ENCODE data around the gene C1orf87.

The C1orf87 gene

DNA sequence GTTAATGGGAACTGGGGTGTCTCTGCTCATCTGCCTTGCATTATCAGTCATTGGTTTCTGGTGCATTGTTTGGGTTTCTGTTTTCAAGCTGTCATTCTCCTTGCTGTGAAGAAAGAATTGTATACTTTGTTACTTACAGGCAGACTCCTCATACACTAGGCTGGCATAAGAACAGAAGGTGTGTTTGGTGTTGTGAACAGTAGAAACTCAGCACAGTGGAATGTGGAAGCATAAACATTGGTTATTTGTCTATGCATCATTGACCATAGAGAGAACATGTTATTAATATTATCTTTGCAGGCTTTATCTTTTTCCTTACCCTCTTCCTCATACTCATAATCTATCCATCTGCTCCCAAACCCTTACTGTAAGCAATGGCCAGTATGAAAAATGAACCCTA lies 18.2 kb downstream of the C1orf87 start:
- DNase-seq: peak; percentile 27

DNA sequence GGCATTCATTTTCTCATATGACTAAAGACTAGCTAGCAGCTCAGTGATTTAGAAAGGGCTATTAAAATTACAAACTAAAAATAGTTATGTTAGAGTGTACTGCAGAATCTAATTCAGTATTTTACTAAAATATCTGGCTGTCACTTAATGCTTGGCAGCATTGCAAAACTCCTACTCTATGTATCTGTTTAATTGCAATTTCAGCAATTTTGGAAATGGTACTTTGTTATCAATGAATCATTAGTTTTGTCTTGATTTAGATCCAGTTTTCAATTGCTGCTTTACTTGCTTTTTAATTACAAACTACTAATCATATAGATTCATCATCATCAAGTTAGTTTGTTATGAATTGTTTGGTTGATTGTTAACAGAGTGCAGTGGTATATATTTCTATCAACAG lies 19.2 kb downstream of the C1orf87 start:
- no peak for DNase-seq

DNA sequence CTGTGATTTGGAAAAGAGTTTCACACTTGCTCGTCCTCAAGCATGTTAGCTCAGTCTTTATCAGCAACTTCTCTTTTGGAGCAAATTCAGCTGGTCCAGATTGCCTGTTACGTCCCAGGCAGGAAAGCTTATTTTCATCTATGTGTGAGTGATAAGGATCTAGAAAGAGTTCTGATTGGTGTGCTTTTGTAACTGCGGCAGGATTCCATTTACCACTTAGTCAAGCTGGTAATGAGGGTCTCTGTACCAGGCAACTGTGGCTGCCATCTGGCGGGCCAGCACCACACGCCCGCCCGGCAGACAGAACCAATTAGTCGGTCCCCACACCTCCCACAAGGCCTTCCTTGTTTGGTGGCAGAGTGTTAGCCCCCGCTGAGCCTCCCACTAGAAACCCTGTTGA lies 21.0 kb downstream of the C1orf87 start:
- DNase-seq: no peak

DNA sequence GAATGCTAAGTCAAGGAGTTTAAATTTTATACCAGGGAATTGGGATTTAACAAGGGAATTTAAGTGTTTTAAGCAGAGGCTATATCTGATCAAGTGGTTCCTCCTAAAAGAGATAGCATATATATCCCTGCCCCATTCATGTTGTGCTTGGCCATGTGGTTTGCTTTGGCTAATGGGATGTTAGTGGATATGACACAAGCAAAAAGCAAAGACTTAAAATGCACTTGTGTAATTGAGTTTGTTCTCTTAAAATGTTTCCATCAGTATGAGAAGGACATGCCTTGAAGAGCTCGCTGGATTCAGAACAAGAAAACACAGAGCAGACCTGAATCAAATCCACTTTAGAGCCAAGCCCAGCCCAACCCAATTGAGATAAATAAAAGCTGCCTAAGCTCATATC lies 22.4 kb downstream of the C1orf87 start:
- no peak for DNase-seq

DNA sequence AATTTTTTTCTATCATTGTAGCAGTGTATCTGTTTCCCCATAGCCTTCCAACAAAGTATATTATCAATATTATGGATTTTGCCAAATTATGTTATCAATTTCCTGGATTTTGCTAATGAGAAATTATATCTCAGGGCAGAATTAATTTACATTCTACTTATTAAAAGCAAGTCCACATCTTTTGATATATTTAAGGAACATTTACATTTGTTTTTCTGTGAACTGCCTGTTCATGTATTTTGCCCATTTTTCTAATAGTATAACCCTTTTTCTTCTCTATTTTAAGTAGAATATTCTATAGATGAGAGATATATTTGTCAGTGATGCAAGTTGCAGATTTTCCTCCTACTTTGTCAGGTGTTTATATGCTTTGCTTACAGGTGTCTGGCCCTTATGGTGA lies 24.4 kb downstream of the C1orf87 start:
- DNase-seq: no peak

DNA sequence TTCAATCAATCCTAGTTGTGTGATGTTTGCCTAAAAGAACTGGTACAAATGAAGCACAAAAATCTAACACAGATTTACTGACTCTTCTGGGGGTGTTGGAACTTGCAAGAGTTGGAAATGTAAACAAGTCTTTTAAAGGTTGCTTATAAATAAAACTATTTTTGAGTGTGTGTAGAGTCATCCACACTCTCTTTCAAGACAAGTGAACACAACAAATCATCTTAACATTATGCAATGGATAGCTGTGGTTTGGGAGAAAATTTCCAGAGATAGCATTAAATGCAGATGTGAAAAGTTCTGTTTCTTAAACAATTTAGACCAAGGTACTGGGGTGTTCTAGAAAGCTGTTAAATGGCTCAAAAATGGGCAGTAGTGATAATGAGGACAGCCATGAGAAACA lies 28.7 kb downstream of the C1orf87 start:
- DNase-seq: no peak

DNA sequence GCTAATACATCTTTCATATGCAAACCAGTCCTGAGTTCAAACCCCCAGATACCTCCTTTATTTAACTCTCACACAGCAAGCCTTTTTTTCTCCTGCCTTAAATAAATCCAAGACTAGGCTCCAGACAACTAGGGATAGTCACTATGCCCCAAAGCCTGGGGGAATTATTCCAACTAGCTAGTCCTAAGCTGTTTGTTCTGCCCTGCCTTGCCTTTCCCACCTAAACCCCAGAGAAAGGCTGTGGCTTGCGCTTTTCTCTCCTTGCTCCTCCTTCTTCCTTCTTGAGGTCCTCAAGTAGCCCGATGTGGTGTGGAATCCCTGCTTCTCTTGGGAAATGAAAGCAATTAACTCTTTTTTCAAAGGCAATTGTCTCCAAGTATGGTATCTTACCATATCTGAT lies 31.8 kb downstream of the C1orf87 start:
- DNase-seq: no peak

DNA sequence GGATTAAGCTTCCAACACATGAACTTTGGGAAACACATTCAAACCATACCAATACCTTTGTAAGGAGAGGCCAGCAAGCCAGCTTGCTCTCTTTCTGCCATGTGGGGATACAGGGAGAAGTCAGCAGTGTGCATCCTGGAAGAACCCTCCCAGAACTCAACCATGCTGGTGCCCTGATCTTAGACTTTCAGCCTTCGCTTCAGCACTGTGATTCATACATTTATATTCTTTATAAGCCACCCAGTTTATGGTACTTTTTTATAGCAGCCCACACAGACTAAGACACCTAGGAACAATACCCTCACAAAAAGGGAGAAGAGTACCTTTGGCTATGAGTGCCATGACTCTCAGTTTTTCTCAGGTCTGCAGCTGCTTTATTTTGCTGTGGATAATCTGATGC lies 35.9 kb downstream of the C1orf87 start:
- DNase-seq: no peak

DNA sequence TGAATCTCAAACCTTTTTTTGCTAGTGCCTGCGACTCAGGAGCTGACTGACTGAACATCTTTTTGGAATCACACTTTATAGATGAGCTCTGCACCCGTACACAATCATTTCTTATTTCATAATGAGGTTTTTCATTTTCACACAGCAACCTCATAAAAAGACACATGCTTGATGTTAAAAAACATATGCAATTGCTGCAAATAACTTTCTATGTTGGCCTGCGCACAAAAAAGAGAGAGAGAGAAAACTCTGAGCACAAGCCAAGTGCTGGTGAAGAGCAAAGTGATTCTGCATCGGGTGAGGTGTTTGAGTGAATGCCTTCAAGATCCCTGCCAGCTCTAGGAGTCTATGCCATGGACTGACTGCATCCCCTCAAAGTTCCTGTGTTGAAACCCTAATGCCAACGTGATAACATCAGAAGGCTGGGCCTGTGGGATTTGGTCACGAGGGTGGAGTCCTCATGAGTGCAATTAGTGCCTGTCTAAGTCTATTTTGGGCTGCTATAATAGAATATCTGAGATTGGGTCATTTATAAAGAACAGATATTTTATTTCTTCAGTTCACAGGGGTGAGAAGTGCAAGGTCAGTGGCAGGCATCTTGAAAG lies 36.6 kb downstream of the C1orf87 start:
- no peak for DNase-seq

DNA sequence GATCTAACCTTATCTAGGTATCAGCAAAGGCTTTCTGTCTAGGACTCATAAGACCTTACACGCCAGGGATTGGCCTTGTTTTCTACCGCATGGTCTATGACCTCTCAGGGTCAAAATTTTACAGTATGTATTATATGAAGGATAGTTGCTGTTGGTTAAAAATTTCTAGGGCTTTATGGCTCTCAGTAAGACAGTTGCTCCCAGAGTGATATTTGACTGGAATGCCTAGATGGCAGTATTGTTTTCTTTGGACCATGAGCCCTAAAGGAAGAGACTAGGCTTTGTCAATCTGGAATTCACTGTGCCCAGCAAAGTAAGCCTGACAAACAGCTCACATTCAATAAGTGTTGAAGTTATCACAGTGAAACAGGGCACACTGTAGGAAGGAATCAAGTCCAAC lies 37.6 kb downstream of the C1orf87 start:
- no peak for DNase-seq

DNA sequence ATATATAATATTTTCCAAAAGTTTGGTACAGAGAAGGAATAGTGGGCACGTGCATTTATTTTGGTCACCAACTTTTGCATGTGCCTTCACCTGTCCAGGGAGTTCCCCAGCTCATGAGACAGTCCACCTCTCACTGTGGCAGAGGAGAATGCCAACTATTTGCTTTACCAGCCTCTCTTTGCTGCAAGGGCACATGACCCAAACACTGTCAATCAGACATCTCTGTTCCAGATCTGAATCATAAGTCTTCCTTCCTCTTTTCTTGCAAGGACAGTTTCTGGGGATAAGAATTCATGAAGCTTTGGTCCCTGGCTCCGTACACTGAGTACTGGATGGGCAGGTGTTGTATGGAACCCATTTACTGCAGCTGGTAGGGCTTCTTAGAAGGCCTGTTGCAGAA lies 38.6 kb downstream of the C1orf87 start:
- DNase-seq: no peak

DNA sequence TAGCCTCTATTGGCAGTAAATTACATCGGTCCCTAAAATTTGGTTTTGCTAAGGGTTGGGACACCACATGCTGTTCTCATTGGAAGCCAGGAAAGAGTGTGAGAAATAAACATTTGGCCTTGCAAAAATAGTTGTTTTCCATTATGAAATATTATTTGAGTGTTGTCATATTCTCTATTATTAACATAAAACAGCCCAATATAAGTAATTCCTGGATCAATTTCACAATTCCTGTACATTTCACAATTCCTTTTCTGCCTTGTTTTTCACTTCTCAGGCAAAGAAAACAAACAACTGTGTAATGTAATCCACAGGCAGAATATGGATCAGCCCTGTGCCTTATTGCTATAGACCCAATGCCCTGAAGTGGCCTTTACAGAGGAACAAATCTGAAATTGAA lies 40.5 kb downstream of the C1orf87 start:
- no peak for DNase-seq

DNA sequence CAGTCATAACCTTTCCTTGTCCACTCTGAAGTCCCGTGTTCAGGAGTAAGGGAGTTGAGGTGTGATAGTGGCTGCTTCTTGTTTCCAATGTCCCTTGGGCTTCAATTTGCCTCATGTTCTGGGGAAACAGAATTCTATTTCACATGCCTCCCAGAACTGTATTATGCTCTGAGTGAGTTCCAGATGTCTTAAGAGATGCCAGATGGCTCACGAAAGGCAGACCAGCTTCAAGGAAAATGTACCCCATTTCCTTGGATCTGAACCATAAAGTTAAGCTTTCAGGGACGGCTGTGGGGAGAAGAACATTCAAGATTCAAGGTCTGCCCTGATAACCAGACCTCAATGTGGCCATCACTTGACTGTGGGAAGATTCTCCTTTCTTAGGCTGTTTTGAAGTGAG lies 42.4 kb downstream of the C1orf87 start:
- no peak for DNase-seq

DNA sequence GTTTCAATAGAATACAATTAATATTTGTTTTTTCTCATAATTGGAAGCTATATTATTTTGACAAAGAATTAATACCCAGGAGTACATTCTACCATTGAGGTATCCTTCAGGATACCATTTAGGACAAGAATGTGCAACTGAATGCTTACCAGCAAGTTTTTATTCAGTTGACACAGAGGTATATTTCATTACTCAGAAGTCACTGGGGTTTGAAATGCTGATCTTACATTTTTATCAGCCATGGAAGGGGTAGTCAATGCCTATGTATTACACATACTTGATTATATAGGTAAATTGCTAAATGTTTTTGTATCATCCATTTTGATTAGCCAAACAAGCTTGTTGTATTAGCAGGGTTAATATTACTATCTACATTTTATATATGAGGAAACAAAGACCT lies 48.0 kb downstream of the C1orf87 start:
- DNase-seq: no peak

DNA sequence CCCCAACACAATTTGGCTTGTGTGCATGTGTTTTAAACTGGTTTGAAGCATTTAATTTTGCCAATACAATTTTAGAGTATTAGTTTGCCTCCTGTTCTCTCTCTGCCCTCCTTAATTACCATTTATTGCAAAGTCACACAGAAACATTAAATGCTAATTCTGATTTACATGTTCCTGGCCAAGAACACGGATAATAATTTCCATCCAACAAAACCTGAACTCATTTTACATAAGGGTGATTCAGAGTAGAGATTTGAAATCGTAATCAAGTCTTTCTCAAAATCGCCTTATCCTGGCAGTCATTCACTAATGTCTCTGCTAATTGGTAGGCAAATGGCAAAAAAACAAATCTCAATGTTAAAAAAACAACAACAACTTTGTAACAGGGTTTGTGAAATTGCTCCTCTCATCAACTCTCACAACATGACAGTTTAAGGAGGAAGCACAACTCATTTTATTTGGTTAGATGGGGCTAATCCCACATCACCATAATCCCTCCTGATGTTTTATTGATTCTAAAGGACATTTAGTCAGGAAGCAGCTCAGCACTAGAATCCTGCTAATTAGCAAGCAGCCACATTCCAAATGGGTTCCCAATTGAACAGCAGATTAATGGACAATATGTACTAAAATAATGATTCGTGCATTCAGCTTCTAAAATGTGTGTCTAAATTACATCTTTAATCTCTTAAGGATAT lies 55.9 kb downstream of the C1orf87 start:
- no peak for DNase-seq

DNA sequence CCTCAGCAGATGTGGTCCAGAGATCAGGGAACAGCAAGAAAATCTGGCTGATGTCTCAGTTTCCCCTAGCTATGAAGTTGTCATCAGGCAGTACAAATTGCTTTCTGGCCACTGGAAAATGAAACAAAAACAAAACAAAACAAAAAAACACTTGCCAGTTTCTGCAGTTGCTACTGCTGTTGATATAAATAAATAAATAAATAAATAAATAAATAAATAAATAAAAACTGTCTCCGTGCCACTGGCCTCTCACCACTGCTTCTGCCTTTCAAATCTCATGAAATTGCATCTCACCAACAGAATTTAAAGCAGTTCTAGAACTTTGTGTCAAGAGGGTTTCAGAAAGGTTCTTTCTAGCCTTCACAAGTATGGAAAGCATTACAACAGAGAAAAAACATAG lies 62.9 kb downstream of the C1orf87 start:
- no peak for DNase-seq

DNA sequence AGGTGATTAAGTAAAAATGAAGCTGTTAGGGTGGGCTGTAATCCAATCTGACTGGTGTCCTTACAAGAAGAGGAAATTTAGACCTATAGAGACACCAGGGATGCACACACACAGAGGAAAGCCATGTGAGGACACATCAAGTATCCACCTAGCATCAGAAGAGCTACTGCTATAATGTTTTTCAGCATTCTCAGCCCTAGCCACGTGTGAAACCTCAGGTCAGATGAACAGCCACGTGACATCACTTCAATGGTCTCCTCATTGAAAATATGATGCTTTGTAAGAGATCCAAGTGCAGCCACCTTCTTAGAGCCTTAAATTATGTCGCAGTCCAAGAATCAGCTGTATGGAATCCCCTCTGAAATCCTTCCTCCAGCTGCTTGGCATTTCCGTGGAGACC lies 65.1 kb downstream of the C1orf87 start:
- no peak for DNase-seq

DNA sequence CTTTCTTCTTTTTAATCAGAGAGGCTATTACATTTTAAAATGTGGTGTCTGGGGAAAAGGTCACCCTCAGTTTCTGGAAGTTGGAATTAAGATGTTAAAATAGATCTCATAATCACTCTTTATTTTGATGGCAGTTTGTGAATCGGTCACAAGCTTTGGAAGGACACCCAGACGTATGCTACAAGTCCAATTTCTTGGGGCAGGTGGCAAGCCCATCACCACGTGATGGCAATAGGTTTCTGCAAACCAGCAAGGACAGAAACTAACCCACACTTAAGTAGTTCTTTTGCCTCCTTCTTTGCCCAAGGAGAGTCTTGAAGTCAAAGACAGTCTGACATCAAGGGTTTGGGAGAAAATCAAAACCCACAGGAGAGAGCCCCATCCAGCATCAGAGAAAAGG lies 72.9 kb downstream of the C1orf87 start:
- DNase-seq: no peak

DNA sequence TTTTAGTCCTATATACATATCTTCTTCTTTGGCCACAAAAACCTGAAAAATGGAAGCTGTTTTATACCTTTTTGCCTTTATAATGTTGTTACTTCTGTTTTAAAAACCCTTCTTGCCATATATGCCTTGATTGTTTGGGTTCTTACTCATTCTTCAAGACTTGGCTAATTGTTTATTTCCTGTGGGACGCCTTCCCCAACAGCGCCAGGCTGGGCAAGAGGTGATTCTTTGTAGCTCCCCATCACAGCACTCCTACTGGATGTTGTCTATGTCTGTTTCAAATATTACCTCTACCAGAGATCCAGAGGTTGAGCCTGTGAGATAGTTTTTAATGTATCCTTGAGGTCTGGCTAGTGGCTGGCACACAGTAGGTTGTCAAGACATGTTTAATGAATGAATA lies 73.8 kb downstream of the C1orf87 start:
- DNase-seq: no peak

DNA sequence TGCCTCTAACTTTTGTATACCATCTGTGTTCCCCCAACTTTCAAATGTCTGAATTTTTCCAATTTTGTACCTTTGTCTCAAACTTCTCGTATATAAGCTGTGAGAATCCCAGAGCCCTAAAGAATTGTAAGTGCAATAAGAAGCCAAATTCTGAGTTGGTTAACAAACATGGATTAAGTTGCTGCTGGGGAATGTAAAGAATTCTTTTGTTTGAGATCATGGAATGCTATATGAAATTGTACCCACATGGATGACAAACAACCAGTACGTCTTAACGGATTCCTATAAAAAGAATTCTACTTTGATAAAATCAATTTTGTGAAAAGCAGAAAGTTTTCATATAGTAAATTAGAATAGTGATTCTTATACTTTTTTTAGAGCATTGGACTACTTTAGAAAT lies 74.6 kb downstream of the C1orf87 start:
- no peak for DNase-seq

DNA sequence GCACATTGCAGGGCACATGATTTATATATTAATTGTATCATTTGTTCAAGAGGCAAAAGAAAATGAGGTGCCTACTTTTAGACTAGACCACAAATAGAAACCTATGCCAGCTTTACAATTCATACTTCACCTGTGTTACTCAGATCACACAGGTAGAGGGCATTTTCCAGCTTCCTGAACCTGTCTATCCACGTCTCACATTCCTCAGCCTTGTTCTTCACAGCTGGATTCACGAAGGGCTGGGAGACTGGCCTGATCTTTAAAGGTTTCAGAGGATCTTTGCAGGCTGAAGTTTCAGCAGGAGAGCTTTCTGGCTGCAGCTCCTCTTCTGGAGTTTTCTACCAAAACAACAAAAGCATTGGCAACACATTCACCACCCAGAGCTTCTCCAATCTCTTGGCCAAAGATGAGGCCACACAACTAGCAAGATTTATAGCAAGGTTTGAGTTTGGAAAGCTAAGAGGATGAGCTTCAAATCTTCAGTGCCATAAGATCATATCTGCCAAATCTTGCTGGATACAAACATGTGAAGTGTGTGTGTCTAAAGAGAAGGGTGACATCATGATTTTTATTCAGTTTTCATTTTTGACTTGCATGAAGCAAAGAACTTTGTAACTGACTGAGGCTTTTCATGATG lies 76.0 kb downstream of the C1orf87 start:
- DNase-seq: no peak

DNA sequence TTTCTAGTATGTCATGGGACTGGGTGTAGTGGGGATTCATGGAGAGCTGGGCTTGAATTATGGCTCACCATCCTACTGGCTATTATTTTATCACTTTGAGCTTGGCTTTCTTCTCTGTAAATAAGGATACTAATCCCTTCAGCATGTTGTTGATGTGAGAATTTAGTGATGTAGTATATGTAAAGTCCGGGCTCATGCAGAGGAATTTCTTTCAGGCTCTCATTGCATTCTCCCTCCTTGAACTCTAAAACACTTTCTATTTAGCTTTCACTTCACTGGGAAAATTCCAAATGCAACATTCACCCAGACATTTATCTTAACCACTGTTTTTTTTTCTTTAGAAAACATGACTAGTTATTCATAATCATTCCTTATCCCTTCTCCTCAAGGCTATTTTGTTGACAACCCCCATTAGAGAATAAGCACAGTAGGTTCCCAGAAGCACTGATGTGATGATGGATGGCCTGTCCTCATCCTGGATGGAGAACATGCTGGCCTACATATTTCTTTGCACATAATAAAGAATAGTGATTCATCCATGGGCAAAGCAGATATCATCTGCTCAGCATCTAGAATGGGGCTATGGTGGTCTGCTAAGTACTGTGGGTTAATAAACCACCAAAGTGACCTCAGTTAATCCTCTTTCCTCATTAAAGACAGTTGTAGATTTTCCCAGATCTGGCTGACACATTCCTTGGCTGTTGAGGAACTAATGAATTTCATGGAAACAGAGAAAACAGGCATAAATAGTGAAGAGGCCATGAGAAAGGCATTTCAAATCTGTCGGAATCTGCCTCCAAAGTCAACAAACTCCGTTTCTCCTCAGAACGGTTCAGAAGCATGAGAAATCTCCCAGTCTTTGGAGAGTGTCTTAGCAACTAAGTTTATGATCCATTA lies 79.0 kb downstream of the C1orf87 start:
- DNase-seq: no peak

DNA sequence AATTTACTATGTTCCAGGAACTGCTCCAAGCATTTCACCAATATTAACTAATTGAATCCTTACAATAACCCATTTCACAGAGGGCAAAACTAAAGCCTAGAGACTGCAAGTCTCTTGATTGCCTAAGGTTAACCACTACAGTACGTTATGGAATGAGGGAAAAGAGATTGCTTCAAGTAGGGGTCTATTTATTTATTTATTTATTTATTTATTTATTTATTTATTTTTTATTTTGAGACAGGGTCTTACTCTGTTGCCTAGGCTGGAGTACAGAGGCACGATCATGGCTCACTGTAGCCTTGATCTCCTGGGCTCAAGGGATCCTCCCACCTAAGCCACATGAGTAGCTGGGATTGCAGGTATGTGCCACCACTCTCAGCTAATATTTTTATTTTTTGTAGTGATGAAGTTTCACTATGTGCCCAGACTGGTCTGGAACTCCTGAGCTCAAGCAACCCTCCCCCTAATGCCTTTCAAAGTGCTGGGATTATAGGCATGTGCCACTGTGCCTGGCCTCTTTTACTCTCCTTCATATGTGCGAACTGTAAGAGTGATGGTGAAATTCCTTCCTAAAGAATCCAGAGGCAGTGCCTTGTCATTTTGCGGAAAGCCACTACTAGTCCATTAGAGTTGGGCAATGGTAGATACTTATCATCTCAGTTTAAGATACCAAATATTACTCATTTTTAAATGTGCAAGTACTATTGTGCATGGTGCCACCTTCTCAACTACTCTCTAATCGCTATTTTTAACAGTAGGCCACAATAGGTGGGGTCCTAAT lies 81.3 kb downstream of the C1orf87 start:
- DNase-seq: no peak

Data from NCI-H526 treated with DMSO at 0.1 percent for 48 hours (cell line).